IMR-90 (cell line): Measurements from ENCODE around the gene INHBC. TPM values are rescaled to one million over a fixed set of nuclear protein-coding genes. Genes with fewer than 3 reads are reported as not detected.

ENCODE experiments used
- ATAC-seq: fragments of 200-7000 bp; cut with Tn5 transposase; 2 replicates; pipeline ENCODE4 v1.9.1; 2020; ENCODE audit warnings: low read depth, mild to moderate bottlenecking, moderate library complexity
- BruUV-seq: library from RNA; stranded (reverse); fragments of 400-500 nt; replicated peaks from 2 replicates; lab custom pipeline; 2021; lab: Mats Ljungman, UMichigan
- CTCF ChIA-PET: fragments of 300-600 bp; formaldehyde crosslinking; extraction: SDS; loops from one replicate; lab custom pipeline; 2021; ENCODE audit warnings: antibody characterized with exemption; lab: Yijun Ruan, JAX
- POLR2A ChIA-PET: fragments of 300-600 bp; sonication (Branson Sonifier 250); formaldehyde crosslinking; loops from one replicate; lab custom pipeline; 2022; ENCODE audit warnings: antibody characterized with exemption; ENCODE audit not compliant: unreplicated experiment; lab: Charles Lee
- DNase-seq: peaks from one replicate; pipeline ENCODE4 v3.0.0; 2013
- H2AFZ ChIP-seq: replicated peaks from 2 replicates; pipeline ENCODE3; 2013; ENCODE audit warnings: low read length, mild to moderate bottlenecking; ENCODE audit not compliant: poor library complexity
- H2AK5ac ChIP-seq: 2 replicates; pipeline ENCODE4 v1.6.1; 2013; ENCODE audit warnings: low read depth, low read length, inconsistent platforms
- H2AK9ac ChIP-seq: replicated peaks from 2 replicates; pipeline ENCODE3; 2013; ENCODE audit warnings: mild to moderate bottlenecking, low read depth, low read length, moderate library complexity; ENCODE audit not compliant: poor library complexity
- H2BK120ac ChIP-seq: 2 replicates; pipeline ENCODE4 v1.6.1; 2013; ENCODE audit warnings: low read depth, low read length, inconsistent platforms
- H2BK15ac ChIP-seq: 3 replicates; pipeline ENCODE4 v1.6.1; 2013; ENCODE audit warnings: low read depth, low read length, inconsistent platforms
- H2BK20ac ChIP-seq: 2 replicates; pipeline ENCODE4 v1.6.1; 2013; ENCODE audit warnings: low read depth, mild to moderate bottlenecking, inconsistent platforms, low read length, moderate library complexity
- H2BK5ac ChIP-seq: 2 replicates; pipeline ENCODE4 v1.6.1; 2013; ENCODE audit warnings: mild to moderate bottlenecking, low read depth, low read length, inconsistent platforms; ENCODE audit not compliant: poor library complexity, severe bottlenecking
- H3K14ac ChIP-seq: replicated peaks from 2 replicates; pipeline ENCODE4 v1.6.1; 2013; ENCODE audit warnings: low read depth, low read length, inconsistent platforms
- H3K18ac ChIP-seq: 2 replicates; pipeline ENCODE4 v1.6.1; 2013; ENCODE audit warnings: low read depth, low read length, control low read depth
- H3K23ac ChIP-seq: 2 replicates; pipeline ENCODE4 v1.6.1; 2013; ENCODE audit warnings: low read depth, low read length, inconsistent platforms
- H3K27ac ChIP-seq: 2 replicates; pipeline ENCODE4 v1.5.1; 2013; ENCODE audit warnings: mild to moderate bottlenecking, control low read depth, low read length; ENCODE audit not compliant: insufficient read depth
- H3K27me3 ChIP-seq: 2 replicates; pipeline ENCODE4 v1.6.1; 2013; ENCODE audit warnings: low read length; ENCODE audit not compliant: control insufficient read depth, insufficient read depth
- H3K36me3 ChIP-seq: 2 replicates; pipeline ENCODE4 v1.6.1; 2013; ENCODE audit warnings: low read length, mixed read lengths; ENCODE audit not compliant: control insufficient read depth, insufficient read depth
- H3K4ac ChIP-seq: 2 replicates; pipeline ENCODE4 v1.6.1; 2013; ENCODE audit warnings: low read depth, low read length, inconsistent platforms
- H3K4me1 ChIP-seq: 2 replicates; pipeline ENCODE4 v1.6.1; 2013; ENCODE audit warnings: low read length, mixed read lengths; ENCODE audit not compliant: control insufficient read depth, insufficient read depth
- H3K4me2 ChIP-seq: 2 replicates; pipeline ENCODE4 v1.6.1; 2013; ENCODE audit warnings: low read depth, mild to moderate bottlenecking, control low read depth, low read length, moderate library complexity
- H3K4me3 ChIP-seq: 2 replicates; pipeline ENCODE4 v1.5.1; 2013; ENCODE audit warnings: low read depth, mild to moderate bottlenecking, control low read depth, low read length, moderate library complexity; ENCODE audit not compliant: insufficient read depth
- H3K56ac ChIP-seq: 2 replicates; pipeline ENCODE4 v1.6.1; 2013; ENCODE audit warnings: low read length, inconsistent platforms; ENCODE audit not compliant: insufficient read depth; ENCODE audit errors: extremely low read depth
- H3K79me1 ChIP-seq, 2 experiments: 2 replicates each; pipeline ENCODE4 v1.6.1; 2013; ENCODE audit warnings: low read length in 2 of 2, inconsistent platforms in 1 of 2, low read depth in 1 of 2
- H3K9ac ChIP-seq: 2 replicates; pipeline ENCODE4 v1.6.1; 2013; ENCODE audit warnings: low read depth, low read length, control low read depth
- H3K9me1 ChIP-seq: 2 replicates; pipeline ENCODE4 v1.6.1; 2013; ENCODE audit warnings: low read length, inconsistent platforms; ENCODE audit not compliant: insufficient read depth
- H3K9me3 ChIP-seq: 2 replicates; pipeline ENCODE4 v1.6.1; 2013; ENCODE audit warnings: low read length; ENCODE audit not compliant: control insufficient read depth, insufficient read depth
- H4K20me1 ChIP-seq: 2 replicates; pipeline ENCODE4 v1.6.1; 2013; ENCODE audit warnings: low read length, inconsistent platforms; ENCODE audit not compliant: insufficient read depth
- H4K5ac ChIP-seq: 2 replicates; pipeline ENCODE4 v1.6.1; 2013; ENCODE audit warnings: mild to moderate bottlenecking, low read depth, low read length, control low read depth
- H4K8ac ChIP-seq, 2 experiments: 2 replicates each; pipeline ENCODE4 v1.6.1; 2013; ENCODE audit warnings: low read depth in 2 of 2, low read length in 2 of 2, control low read depth in 1 of 2, inconsistent platforms in 1 of 2
- H4K91ac ChIP-seq: 2 replicates; pipeline ENCODE4 v1.6.1; 2013; ENCODE audit warnings: low read depth, low read length, inconsistent platforms; ENCODE audit not compliant: insufficient read depth
- CEBPB ChIP-seq: IDR thresholded peaks from 2 replicates; pipeline ENCODE4 v1.6.1; 2012; ENCODE audit warnings: low read depth, low read length, improper control_type of control experiment
- ELK1 ChIP-seq: fragments of 150-350 bp; IDR thresholded peaks from 2 replicates; pipeline ENCODE4 v1.6.1; 2016; ENCODE audit warnings: low read depth, mild to moderate bottlenecking, low read length, moderate library complexity, borderline replicate concordance
- MXI1 ChIP-seq: IDR thresholded peaks from 2 replicates; pipeline ENCODE4 v1.6.1; 2012; ENCODE audit warnings: low read depth, mild to moderate bottlenecking, low read length, moderate library complexity, borderline replicate concordance
- NFE2L2 ChIP-seq: fragments of 150-350 bp; IDR thresholded peaks from 2 replicates; pipeline ENCODE4 v1.6.1; 2016; ENCODE audit warnings: low read depth, mild to moderate bottlenecking, low read length
- RCOR1 ChIP-seq: IDR thresholded peaks from 2 replicates; pipeline ENCODE4 v1.6.1; 2012; ENCODE audit warnings: mild to moderate bottlenecking, low read length, improper control_type of control experiment; ENCODE audit not compliant: insufficient replicate concordance
- RFX5 ChIP-seq: IDR thresholded peaks from 2 replicates; pipeline ENCODE4 v1.8.0; 2012; ENCODE audit warnings: low read depth, mild to moderate bottlenecking, low read length, moderate library complexity
- USF2 ChIP-seq: fragments of 150-350 bp; IDR thresholded peaks from 2 replicates; pipeline ENCODE4 v1.6.1; 2017; ENCODE audit warnings: mild to moderate bottlenecking, antibody characterized with exemption, low read length, low read depth
- WGBS, 2 experiments: methylation state at CpG; one replicate each; pipeline versions ENCODE4 v1.1.5 to v1.1.7; 2013; ENCODE audit warnings: missing lambda C conversion rate in 2 of 2; ENCODE audit not compliant: insufficient read length in 1 of 2; ENCODE audit errors: extremely low coverage in 2 of 2; 5-methylcytosine and 5-hydroxymethylcytosine counted together
- dilution Hi-C: fragments of 300-500 bp; cut with HindIII; formaldehyde crosslinking; loops from one replicate; pipeline ENCODE4 v1.14.3; 2018; ENCODE audit warnings: low sequenced_read_pairs; ENCODE audit not compliant: unreplicated experiment
- in situ Hi-C: fragments of 300-500 bp; cut with MboI; formaldehyde crosslinking; loops from 3 replicates; pipeline ENCODE4 v1.14.3; 2019; ENCODE audit warnings: low sequenced_read_pairs, inconsistent platforms, mixed read lengths
- intact Hi-C: fragments of 100-400 bp; cut with micrococcal nuclease; formaldehyde crosslinking; loops from 2 replicates; pipeline ENCODE4 v1.10.0; 2022
- polyA plus RNA-seq, 3 experiments: library from polyadenylated mRNA; depleted of rRNA; stranded (reverse); fragments of >200 nt; gene quantifications; 2 replicates each; pipeline ENCODE4 v1.2.3, GENCODE V29; 2012; ENCODE audit warnings: low replicate concordance in 1 of 3
- total RNA-seq: library from RNA; depleted of rRNA; stranded (reverse); fragments of >200 nt; gene quantifications from 2 replicates; pipeline ENCODE4 v1.2.3, GENCODE V29; 2012
- TF ChIP-seq, protein P1 (sequence below): conservative IDR thresholded peaks from 2 replicates; pipeline ENCODE4 v1.5.1; 2012; ENCODE audit warnings: mild to moderate bottlenecking, low read depth, low read length, improper control_type of control experiment

The INHBC gene
- total and polyA plus RNA-seq, 2 of the 4 experiments (the other 2 are of a cell fraction), result 0.09 TPM; not detected in 1

DNA sequence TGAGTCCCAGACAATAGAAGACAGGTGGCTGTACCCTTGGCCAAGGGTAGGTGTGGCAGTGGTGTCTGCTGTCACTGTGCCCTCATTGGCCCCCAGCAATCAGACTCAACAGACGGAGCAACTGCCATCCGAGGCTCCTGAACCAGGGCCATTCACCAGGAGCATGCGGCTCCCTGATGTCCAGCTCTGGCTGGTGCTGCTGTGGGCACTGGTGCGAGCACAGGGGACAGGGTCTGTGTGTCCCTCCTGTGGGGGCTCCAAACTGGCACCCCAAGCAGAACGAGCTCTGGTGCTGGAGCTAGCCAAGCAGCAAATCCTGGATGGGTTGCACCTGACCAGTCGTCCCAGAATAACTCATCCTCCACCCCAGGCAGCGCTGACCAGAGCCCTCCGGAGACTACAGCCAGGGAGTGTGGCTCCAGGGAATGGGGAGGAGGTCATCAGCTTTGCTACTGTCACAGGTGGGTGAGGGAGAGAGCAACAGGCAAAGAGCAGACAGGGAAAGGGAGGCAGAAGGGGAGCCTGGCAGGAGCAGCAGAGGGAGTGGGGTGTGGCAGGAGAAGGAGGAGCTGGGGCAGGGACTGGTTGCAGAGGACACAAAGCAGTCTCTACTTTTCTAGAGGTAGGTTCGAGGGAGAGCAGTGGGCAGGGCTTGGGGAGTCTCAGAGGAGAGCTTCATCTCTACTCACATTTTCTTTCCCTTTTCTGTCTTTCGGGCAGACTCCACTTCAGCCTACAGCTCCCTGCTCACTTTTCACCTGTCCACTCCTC, 21.0 kb downstream of the INHBC start:
- H2AK5ac ChIP-seq, result peak overlapping the region; percentile 89
- no peaks in the 10 kb centered on the region for H3K36me3 ChIP-seq
- peak overlapping the region; percentile 30; the same call in 1 of the 2 replicates for H3K27ac ChIP-seq
- peak overlapping the region; percentile 22 for H3K18ac ChIP-seq
- intact Hi-C loops (loop anchor here (5.0 kb wide), 1 partner anchor 237 kb away; the partner anchor contains the start of gene OS9), dilution Hi-C loops (no loop called here), in situ Hi-C loops (no loop called here)
- H4K91ac ChIP-seq, result peak overlapping the region; percentile 88
- H3K14ac ChIP-seq, result peak overlapping the region; percentile 89
- POLR2A ChIA-PET, result interaction anchor here (0.6 to 1.4 kb wide), 3 partner anchors 121 to 215 kb away, joined by 3 to 13 read pairs (median 4); no protein-coding TSS in a partner anchor
- H3K4ac ChIP-seq, result peak overlapping the region; percentile 92
- H3K27me3 ChIP-seq, result no peaks in the 10 kb centered on the region
- no peak for ATAC-seq
- 57% methylated on average over 3 of the region's 10 CpGs; no CpG with 5 or more reads in 1 of the 2 experiments for WGBS, 2 experiments
- peak overlapping the region; percentile 83 to 85; a peak in 3 of 4 replicates for H4K8ac ChIP-seq
- peak overlapping the region; percentile 88 for H2BK120ac ChIP-seq
- no peak overlapping the region for H3K4me3 ChIP-seq
- H2BK20ac ChIP-seq, result peak overlapping the region; percentile 79
- peaks cover 0 to 16% of the 10 kb centered on the region in 2 experiments; a peak in 1 of 4 replicates for H3K79me1 ChIP-seq
- peaks cover 36% of the 10 kb centered on the region for H3K4me1 ChIP-seq
- H3K23ac ChIP-seq, result peak overlapping the region; percentile 76
- H2BK15ac ChIP-seq, result peak overlapping the region; percentile 96; the same call in 2 of the 3 replicates
- CTCF ChIA-PET, result interaction anchor here (0.7 to 1.4 kb wide), 4 partner anchors 13 to 190 kb away, joined by 3 to 5 read pairs (median 3); no protein-coding TSS in a partner anchor
- no peaks in the 10 kb centered on the region for H4K20me1 ChIP-seq
- H3K9me1 ChIP-seq, result peaks cover 28% of the 10 kb centered on the region
- BruUV-seq, result no TSS peak
- H4K5ac ChIP-seq, result peak overlapping the region; percentile 51; the same call in 1 of the 2 replicates
- peak overlapping the region; percentile 92 for H2AK9ac ChIP-seq
- no peaks in the 10 kb centered on the region for H3K9me3 ChIP-seq
- peak overlapping the region; percentile 84 for H2AFZ ChIP-seq
- peak overlapping the region; percentile 24; the same call in 1 of the 2 replicates for H3K56ac ChIP-seq
- H2BK5ac ChIP-seq, result no peak overlapping the region
- DNase-seq, result no peak
- H3K9ac ChIP-seq, result peak overlapping the region; percentile 48; the same call in 1 of the 2 replicates
- H3K4me2 ChIP-seq, result peak overlapping the region; percentile 33; the same call in 1 of the 2 replicates
- TF ChIP-seq USF2 (no peak), CEBPB (no peak), RFX5 (no peak), RCOR1 (no peak), NFE2L2 (no peak), MXI1 (no peak), ELK1 (no peak)
- TF ChIP-seq, protein P1, sequence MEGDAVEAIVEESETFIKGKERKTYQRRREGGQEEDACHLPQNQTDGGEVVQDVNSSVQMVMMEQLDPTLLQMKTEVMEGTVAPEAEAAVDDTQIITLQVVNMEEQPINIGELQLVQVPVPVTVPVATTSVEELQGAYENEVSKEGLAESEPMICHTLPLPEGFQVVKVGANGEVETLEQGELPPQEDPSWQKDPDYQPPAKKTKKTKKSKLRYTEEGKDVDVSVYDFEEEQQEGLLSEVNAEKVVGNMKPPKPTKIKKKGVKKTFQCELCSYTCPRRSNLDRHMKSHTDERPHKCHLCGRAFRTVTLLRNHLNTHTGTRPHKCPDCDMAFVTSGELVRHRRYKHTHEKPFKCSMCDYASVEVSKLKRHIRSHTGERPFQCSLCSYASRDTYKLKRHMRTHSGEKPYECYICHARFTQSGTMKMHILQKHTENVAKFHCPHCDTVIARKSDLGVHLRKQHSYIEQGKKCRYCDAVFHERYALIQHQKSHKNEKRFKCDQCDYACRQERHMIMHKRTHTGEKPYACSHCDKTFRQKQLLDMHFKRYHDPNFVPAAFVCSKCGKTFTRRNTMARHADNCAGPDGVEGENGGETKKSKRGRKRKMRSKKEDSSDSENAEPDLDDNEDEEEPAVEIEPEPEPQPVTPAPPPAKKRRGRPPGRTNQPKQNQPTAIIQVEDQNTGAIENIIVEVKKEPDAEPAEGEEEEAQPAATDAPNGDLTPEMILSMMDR, result no peak
